Tibial nerve (tissue), 4 donors: ENCODE data around the gene FBXO2.

Source experiments
- CTCF ChIP-seq, 5 experiments: fragments of 200-600 bp in 3 of 5; fragments of 450-650 bp in 2 of 5; sonication (generic) in 3 of 5; IDR thresholded peaks; one replicate each; pipeline ENCODE4 v1.5.1; 2016 to 2019; ENCODE audit warnings: antibody characterized with exemption in 5 of 5, mild to moderate bottlenecking in 3 of 5, moderate library complexity in 2 of 5
- EP300 ChIP-seq, 2 donors: sonication (generic); formaldehyde crosslinking; IDR thresholded peaks; one replicate each; pipeline ENCODE4 v1.6.1; 2017; ENCODE audit warnings: antibody characterized with exemption in 2 of 2, mild to moderate bottlenecking in 1 of 2
- POLR2A ChIP-seq, 2 donors: fragments of 450-650 bp; IDR thresholded peaks; one replicate each; pipeline ENCODE4 v1.6.1; 2017; ENCODE audit warnings: antibody characterized with exemption in 2 of 2, mild to moderate bottlenecking in 2 of 2, moderate library complexity in 2 of 2

GRCh38 chr1:11613347-11613746 is 40.9 kb downstream of the FBXO2 start:
- TF ChIP-seq CTCF (IDR thresholded peaks at IDR 0.05) (no peak), EP300 (IDR thresholded peaks at IDR 0.05) (no peak), POLR2A (IDR thresholded peaks at IDR 0.05) (no peak)
